ENCODE results near the gene MATCAP1. TPM values are rescaled to one million over a fixed set of nuclear protein-coding genes. Genes with fewer than 3 reads are reported as not detected.

MATCAP1 gene
- polyA plus RNA-seq, 1 of the 3 experiments (the other 2 are of a cell fraction), result 68.5 TPM

GRCh38 chr16:67196881-67197280 is 13.1 kb upstream of the MATCAP1 start (continued):
- TF ChIP-seq GABPA (IDR thresholded peaks at IDR 0.05; ENCODE audit: low read depth) (no peak), TAF1 (IDR thresholded peaks at IDR 0.05; ENCODE audit: borderline replicate concordance, low read depth, low read length) (no peak), TCF12 (IDR thresholded peaks at IDR 0.05) (no peak)

DNA sequence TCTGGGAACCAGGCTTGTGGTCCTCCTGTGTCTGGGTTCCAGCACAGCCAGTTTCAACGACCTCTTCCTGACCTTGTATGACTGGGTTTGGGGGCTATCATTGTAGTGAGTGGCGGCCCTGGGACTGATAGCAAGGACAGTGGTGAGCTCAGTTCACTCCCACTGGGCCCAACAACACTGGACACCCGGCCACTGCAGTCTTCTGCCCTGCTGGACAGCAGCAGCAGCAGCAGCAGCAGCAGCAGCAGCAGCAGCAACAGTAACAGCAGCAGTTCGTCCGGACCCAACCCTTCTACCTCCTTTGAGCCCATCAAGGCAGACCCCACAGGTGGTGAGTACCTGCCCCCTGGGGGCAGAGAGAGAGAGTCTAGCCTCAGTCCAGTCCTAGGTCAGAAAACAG is 11.9 kb upstream of the MATCAP1 start:
- Histone ChIP-seq H3K9ac (no peak overlapping the region), H3K79me2 (ENCODE audit: insufficient read depth) (peaks cover 50% of the 10 kb centered on the region), H3K4me1 (ENCODE audit: control insufficient read depth in 1 of 2, insufficient read depth in 2 of 2, low read depth in 1 of 2, low read length in 1 of 2) (peaks cover 8 to 25% of the 10 kb centered on the region in 2 experiments; a peak in 3 of 4 replicates), H3K9me2 (no peaks in the 10 kb centered on the region), H3K36me3 (replicated peaks in 1 of 2; ENCODE audit: control insufficient read depth in 1 of 2, insufficient read depth in 2 of 2, low read length in 1 of 2) (peaks cover 34 to 67% of the 10 kb centered on the region in 2 experiments), H3F3A (replicated peaks; ENCODE audit: insufficient read depth) (peaks cover 31% of the 10 kb centered on the region), H3K27ac (ENCODE audit: low read depth in 2 of 2, low read length in 1 of 2) (no peak overlapping the region), H2AFZ (ENCODE audit: low read depth) (no peak overlapping the region), H4K20me1 (ENCODE audit: insufficient read depth) (peaks cover 21% of the 10 kb centered on the region), H3K9me3 (no peaks in the 10 kb centered on the region), H3K4me3 (ENCODE audit: low read depth in 2 of 2, low read length in 1 of 2) (no peak overlapping the region), H3K4me2 (no peak overlapping the region), H3K27me3 (ENCODE audit: insufficient read depth) (no peaks in the 10 kb centered on the region)
- ChIA-PET CTCF (interaction anchor here (0.7 to 0.8 kb wide), 2 partner anchors 12 to 14 kb away, joined by 3 read pairs; no protein-coding TSS in a partner anchor), POLR2A (no interaction called here)
- 94% methylated on average over 2 of the region's 5 CpGs for WGBS (ENCODE audit: low lambda C conversion rate)
- no peak for DNase-seq
- TF ChIP-seq EZH2phosphoT487 (IDR thresholded peaks at IDR 0.05; ENCODE audit: borderline replicate concordance, low read depth) (no peak), RAD21 (IDR thresholded peaks at IDR 0.05; ENCODE audit: low read length) (no peak), FOXJ3 (CRISPR knock-in tag; IDR thresholded peaks at IDR 0.05) (no peak), USF1 (IDR thresholded peaks at IDR 0.05; ENCODE audit: borderline replicate concordance, low read depth) (no peak), PBX3 (IDR thresholded peaks at IDR 0.05) (no peak), RFX5 (IDR thresholded peaks at IDR 0.05; ENCODE audit: low read length) (no peak), SIN3A (IDR thresholded peaks at IDR 0.05; ENCODE audit: borderline replicate concordance, low read depth, low read length) (no peak), GATA2 (CRISPR knock-in tag; IDR thresholded peaks at IDR 0.05) (no peak), ELF1 (IDR thresholded peaks at IDR 0.05) (no peak)

GRCh38 chr16:67194260-67194659 is 10.5 kb upstream of the MATCAP1 start:
- H3K9me3 ChIP-seq, result no peaks in the 10 kb centered on the region
- no peak overlapping the region for H3K9ac ChIP-seq
- H3K27ac ChIP-seq (ENCODE audit: low read depth in 2 of 2, low read length in 1 of 2), result no peak overlapping the region; a peak in 1 of 4 replicates
- 96% methylated on average over 4 of the region's 6 CpGs for WGBS (ENCODE audit: low lambda C conversion rate)
- H4K20me1 ChIP-seq (ENCODE audit: insufficient read depth), result peaks cover 21% of the 10 kb centered on the region
- H3K4me3 ChIP-seq (ENCODE audit: low read depth in 2 of 2, low read length in 1 of 2), result no peak overlapping the region
- no peak overlapping the region for H2AFZ ChIP-seq (ENCODE audit: low read depth)
- no peak for DNase-seq
- POLR2A ChIA-PET, result interaction anchor here (0.7 to 2.9 kb wide), 2 partner anchors 13 to 21 kb away, joined by 3 to 8 read pairs; no protein-coding TSS in a partner anchor
- peaks cover 8 to 25% of the 10 kb centered on the region in 2 experiments; a peak in 3 of 4 replicates for H3K4me1 ChIP-seq (ENCODE audit: control insufficient read depth in 1 of 2, insufficient read depth in 2 of 2, low read depth in 1 of 2, low read length in 1 of 2)
- H3K9me2 ChIP-seq, result no peaks in the 10 kb centered on the region
- peaks cover 50% of the 10 kb centered on the region for H3K79me2 ChIP-seq (ENCODE audit: insufficient read depth)
- peaks cover 31% of the 10 kb centered on the region for H3F3A ChIP-seq (replicated peaks; ENCODE audit: insufficient read depth)
- CTCF ChIA-PET, result interaction anchor here (0.9 to 1.8 kb wide), 3 partner anchors 9 to 39 kb away, joined by 3 to 8 read pairs (median 3); no protein-coding TSS in a partner anchor
- peaks cover 34 to 60% of the 10 kb centered on the region in 2 experiments for H3K36me3 ChIP-seq (replicated peaks in 1 of 2; ENCODE audit: control insufficient read depth in 1 of 2, insufficient read depth in 2 of 2, low read length in 1 of 2)
- peak overlapping the region; percentile 100 for H3K4me2 ChIP-seq
- no peaks in the 10 kb centered on the region for H3K27me3 ChIP-seq (ENCODE audit: insufficient read depth)
- TF ChIP-seq YY1 (IDR thresholded peaks at IDR 0.05; ENCODE audit: low read depth), result no peak
- TF ChIP-seq RFX5 (IDR thresholded peaks at IDR 0.05; ENCODE audit: low read length), result no peak
- TF ChIP-seq PBX3 (IDR thresholded peaks at IDR 0.05), result no peak
- no peak for TF ChIP-seq EZH2phosphoT487 (IDR thresholded peaks at IDR 0.05; ENCODE audit: borderline replicate concordance, low read depth)
- TF ChIP-seq MEF2A (IDR thresholded peaks at IDR 0.05; ENCODE audit: borderline replicate concordance, low read depth), result no peak
- TF ChIP-seq TEAD4 (IDR thresholded peaks at IDR 0.05; ENCODE audit: borderline replicate concordance, insufficient read depth), result no peak
- TF ChIP-seq NRF1 (IDR thresholded peaks at IDR 0.05; ENCODE audit: low read depth, low read length), result no peak
- no peak for TF ChIP-seq IRF3 (IDR thresholded peaks at IDR 0.05; ENCODE audit: low read depth, low read length)
- no peak for TF ChIP-seq RCOR1 (IDR thresholded peaks at IDR 0.05; ENCODE audit: low read length)
- no peak for TF ChIP-seq FOXJ3 (CRISPR knock-in tag; IDR thresholded peaks at IDR 0.05)
- TF ChIP-seq USF1 (IDR thresholded peaks at IDR 0.05; ENCODE audit: borderline replicate concordance, low read depth), result no peak
- TF ChIP-seq USF2 (IDR thresholded peaks at IDR 0.05; ENCODE audit: borderline replicate concordance, low read depth, low read length), result no peak
- no peak for TF ChIP-seq RXRA (IDR thresholded peaks at IDR 0.05; ENCODE audit: borderline replicate concordance, low read depth)
- no peak for TF ChIP-seq JUND (IDR thresholded peaks at IDR 0.05)

Data from SK-N-SH (cell line).